NCI-H510A (cell line): ENCODE measurements around the gene PACSIN1.

Source experiments
- DNase-seq: peaks from one replicate; lab custom pipeline; 2025; lab: John Stamatoyannopoulos, UW

PACSIN1 gene

GRCh38 chr6:34562350-34562749 is 96.5 kb downstream of the PACSIN1 start:
- DNase-seq: no peak

- DNase-seq: no peak
These were observed 97.1 kb downstream of the PACSIN1 start for GRCh38 chr6:34562861-34563512.

GRCh38 chr6:34563513-34563870 is 97.6 kb downstream of the PACSIN1 start:
- DNase-seq: no peak

- DNase-seq: no peak
These were observed 98.3 kb downstream of the PACSIN1 start for GRCh38 chr6:34564181-34564580.

- DNase-seq: no peak
These were observed 99.9 kb downstream of the PACSIN1 start for GRCh38 chr6:34565722-34566137.

GRCh38 chr6:34566830-34567546 is 101.1 kb downstream of the PACSIN1 start:
- no peak for DNase-seq

- DNase-seq: no peak
These were observed 102.7 kb downstream of the PACSIN1 start for GRCh38 chr6:34568341-34569201.

GRCh38 chr6:34569361-34569973 is 103.6 kb downstream of the PACSIN1 start:
- no peak for DNase-seq

GRCh38 chr6:34570066-34570833 is 104.4 kb downstream of the PACSIN1 start:
- peak; percentile 85 for DNase-seq

GRCh38 chr6:34571388-34571787 is 105.5 kb downstream of the PACSIN1 start:
- DNase-seq: no peak

- no peak for DNase-seq
These were observed 106.1 kb downstream of the PACSIN1 start for GRCh38 chr6:34572021-34572420.

- no peak for DNase-seq
These were observed 106.7 kb downstream of the PACSIN1 start for GRCh38 chr6:34572585-34572984.

GRCh38 chr6:34573567-34574183 is 107.8 kb downstream of the PACSIN1 start:
- no peak for DNase-seq

GRCh38 chr6:34574647-34575293 is 108.9 kb downstream of the PACSIN1 start:
- DNase-seq: no peak

- DNase-seq: no peak
These were observed 109.5 kb downstream of the PACSIN1 start for GRCh38 chr6:34575326-34575725.

GRCh38 chr6:34576286-34576955 is 110.5 kb downstream of the PACSIN1 start:
- DNase-seq: no peak

- no peak for DNase-seq
These were observed 112.8 kb downstream of the PACSIN1 start for GRCh38 chr6:34578445-34579262.

- no peak for DNase-seq
These were observed 115.1 kb downstream of the PACSIN1 start for GRCh38 chr6:34580707-34581560.
